Measurements from ENCODE around the gene ATP1A4.

GRCh38 chr1:160196143-160196542, 44.7 kb downstream of the ATP1A4 start:
- TF ChIP-seq EZH2phosphoT487 (IDR thresholded peaks at IDR 0.05; ENCODE audit: insufficient read depth, low read depth) (no peak), EZH2 (IDR thresholded peaks at IDR 0.05; ENCODE audit: insufficient read depth, poor library complexity, severe bottlenecking) (no peak)
